Loucy (cell line): Measurements from ENCODE around the gene GOLIM4.

Experiments used
- CTCF ChIP-seq: fragments of 200-600 bp; sonication (generic); conservative IDR thresholded peaks from 2 replicates; pipeline ENCODE4 v1.5.1; 2014; ENCODE audit warnings: mild to moderate bottlenecking, antibody characterized with exemption, low read length
- EZH2phosphoT487 ChIP-seq: fragments of 200-600 bp; IDR thresholded peaks from 2 replicates; pipeline ENCODE4 v1.6.1; 2018; ENCODE audit warnings: antibody characterized with exemption, mild to moderate bottlenecking, moderate library complexity, borderline replicate concordance

GRCh38 chr3:168054447-168054846 lies 41.3 kb downstream of the GOLIM4 start:
- TF ChIP-seq CTCF (no peak), EZH2phosphoT487 (no peak)
